Stimulated activated CD4-positive, alpha-beta T cell treated with anti-CD3 and anti-CD28 coated beads, Interleukin-4, amount 100 ng/mL, for 4 hours (primary cell): ENCODE data around the gene ACTRT2.

Experiments
- DNase-seq, 2 experiments: peaks; one replicate each; pipeline ENCODE4 v3.0.0-alpha.2; 2020

ACTRT2 gene

DNA sequence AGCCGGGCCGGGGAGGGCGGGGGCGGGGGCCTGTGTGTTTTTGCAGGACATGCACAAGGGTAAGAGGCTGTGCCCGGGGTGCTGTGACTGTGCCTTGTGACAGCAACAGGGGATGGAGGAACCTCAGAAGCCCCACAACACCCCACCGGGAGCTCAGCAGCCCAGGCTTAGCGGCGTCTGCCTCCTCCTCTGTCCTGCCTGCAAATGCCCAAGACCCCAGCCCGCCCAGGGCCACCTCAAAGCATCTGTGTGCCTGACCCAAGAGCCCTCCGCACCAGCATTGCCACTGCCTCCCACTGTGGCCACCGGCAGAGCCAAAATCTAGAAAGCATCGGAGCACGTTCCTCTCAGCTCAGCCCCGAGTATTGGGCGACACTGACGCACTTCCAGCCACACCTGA lies 2.7 kb upstream of the ACTRT2 start:
- DNase-seq, result no peak

DNA sequence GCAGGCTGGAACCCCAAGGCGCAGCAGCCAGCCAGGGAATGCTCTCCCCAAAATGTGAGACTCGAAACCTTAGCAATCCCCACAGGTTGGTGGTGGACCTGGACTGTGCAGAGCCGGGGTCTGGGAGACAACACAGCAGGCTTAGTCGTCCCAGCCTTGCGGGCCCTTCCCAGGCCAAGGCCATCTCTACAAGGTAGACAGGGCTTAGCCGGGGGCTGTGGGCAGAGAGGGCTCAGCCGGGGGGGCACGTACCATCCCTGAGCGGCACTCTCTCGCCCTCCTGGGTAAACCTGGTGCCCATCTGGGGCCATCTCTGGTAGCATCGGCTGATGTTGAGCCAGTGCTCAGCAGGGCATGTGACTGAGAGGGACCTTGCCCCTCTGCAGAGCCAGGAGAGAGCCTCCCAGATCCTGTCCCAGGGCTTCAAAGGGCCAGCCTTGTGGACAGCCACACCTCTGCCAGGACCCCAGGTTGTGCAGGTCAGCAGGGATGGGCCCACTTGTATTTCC lies 2.2 kb upstream of the ACTRT2 start:
- no peak for DNase-seq

DNA sequence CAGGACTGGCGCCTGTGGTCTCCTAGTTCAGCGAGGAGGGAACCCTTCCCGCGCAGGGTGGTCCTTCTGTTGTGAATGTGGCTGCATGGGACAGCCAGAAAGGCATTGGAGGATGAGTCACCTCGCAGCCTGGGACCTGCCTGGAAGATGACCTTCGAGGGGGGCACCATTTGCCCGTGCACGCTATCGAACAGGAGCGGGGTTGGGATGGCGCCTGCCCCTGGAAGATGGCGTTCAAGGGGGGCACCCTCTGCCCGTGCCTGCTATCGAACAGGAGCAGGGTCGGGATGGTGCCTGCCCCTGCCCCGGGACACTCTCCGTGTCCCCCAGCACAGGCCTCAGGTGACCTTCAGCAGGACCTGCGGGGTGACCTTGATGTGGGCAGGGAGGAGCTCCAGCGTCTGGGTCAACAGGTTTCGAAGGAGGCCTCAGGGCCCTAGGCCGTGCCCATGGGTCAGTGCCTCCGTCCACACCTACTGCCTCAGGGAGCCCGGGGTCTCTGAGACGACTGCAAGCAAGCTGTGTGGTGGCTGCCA lies 1.7 kb upstream of the ACTRT2 start:
- no peak for DNase-seq

DNA sequence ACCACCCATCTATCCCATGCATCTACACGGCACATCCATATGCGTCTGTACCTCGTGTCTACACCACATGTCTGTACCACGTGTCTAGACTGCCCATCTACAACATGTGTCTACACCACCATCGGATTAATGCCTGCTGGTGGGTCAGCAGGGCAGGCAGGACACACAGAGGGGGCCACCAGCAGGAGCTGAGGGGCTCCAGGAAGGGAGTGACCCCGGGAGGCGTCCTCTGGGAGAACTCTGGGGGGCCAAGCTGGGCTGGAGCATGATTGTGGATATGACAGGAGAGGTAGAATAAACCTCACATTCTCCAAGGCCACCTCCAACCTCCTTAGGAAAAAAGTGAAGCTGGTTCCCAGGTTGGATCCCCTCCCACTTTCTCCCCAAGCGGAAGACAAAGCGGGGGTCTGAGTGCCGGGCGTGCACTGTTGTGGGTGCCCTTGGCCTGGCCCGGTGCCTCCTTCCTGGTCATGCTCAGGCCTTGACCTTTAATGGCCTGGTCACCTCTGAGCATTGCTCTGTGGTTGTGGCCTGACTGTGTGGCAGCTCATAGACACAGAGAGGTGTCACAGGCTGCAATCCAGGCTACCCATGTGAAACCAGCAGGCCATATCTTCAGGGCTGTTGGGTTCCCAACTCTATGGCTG lies 881 bp upstream of the ACTRT2 start:
- no peak for DNase-seq

DNA sequence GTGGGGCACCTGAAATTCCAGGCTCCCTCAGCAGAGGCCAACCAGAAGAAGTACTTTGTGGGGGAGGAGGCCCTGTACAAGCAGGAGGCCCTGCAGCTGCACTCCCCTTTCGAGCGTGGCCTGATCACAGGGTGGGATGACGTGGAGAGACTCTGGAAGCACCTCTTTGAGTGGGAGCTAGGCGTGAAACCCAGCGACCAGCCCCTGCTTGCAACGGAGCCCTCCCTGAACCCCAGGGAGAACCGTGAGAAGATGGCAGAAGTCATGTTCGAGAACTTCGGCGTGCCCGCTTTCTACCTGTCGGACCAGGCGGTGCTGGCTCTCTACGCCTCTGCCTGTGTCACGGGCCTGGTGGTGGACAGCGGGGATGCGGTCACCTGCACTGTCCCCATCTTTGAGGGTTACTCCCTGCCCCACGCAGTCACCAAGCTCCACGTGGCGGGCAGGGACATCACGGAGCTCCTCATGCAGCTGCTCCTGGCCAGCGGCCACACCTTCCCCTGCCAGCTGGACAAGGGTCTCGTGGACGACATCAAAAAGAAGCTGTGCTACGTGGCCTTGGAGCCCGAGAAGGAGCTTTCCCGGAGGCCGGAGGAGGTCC lies 634 bp downstream of the ACTRT2 start:
- DNase-seq, result no peak

DNA sequence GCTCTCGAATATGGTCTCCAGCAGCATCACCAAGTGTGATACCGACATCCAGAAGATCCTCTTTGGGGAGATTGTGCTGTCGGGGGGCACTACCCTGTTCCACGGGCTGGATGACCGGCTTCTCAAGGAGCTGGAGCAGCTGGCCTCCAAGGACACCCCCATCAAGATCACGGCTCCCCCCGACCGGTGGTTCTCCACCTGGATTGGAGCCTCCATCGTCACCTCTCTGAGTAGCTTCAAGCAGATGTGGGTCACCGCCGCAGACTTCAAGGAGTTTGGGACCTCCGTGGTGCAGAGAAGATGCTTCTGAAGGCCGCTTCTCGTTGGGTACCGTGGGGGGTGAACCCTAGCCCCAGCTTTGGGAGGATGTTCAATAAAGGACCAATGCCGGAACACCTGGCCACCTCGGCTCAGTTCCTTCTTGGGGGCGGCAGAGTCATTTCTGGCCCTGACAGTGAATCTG lies 1.3 kb downstream of the ACTRT2 start:
- no peak for DNase-seq

DNA sequence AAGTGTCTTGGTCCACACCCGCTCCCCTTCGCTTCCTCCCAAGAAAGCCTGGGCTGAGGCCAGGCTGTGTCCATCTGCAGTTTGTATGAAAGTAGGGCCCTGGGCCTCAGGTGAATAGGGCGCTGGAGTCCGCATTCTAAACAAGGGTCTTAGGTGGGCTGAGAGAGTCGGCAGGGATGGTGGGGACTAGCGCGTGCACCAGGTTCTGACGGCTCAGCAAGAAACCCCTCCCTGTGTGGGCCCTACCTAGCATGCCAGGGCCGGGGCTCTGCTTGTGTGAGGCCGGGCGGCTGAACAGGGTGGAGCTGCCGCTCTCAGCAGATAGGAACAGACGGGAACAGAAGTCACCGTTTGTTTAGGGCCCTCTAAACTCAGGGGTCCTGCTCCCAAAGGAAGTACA lies 1.7 kb downstream of the ACTRT2 start:
- no peak for DNase-seq

DNA sequence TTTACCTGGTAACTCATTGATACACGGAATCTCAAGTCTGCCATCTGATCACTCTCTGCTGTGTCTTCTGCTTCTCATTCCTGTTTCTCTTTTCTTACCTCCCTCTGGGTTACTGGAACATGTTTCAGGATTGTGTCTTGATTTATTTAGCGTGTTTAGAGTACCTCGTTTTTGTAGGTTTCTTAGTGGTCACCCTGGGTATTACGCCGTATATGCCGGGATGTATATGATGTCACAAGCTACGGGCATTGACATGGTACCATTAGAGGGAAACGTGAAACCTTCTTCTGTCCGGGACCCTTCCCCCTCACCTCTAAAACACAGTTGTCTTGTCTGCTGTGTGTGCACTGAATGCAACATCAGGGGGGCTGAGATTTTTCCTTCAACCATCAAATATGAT lies 2.8 kb downstream of the ACTRT2 start:
- no peak for DNase-seq

DNA sequence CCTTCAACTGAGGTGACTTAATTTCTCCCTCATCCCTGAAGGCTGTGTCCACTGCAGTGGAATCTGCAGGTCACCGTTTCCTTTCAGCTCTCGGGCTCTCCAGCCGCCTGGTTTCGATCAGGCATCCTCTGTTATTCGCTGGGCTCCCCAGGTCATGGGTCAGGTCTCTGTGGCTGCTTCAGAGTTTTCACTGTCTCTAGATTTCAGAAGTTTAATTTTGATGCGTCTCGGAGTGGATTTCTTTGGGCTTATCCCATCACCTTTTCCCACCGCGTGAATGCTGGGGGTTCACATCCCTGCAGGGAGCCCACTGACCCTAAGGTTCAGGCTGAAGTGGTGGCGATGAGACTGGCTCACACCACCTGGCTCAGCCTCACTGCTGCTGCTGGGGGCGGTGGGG lies 3.3 kb downstream of the ACTRT2 start:
- no peak for DNase-seq

DNA sequence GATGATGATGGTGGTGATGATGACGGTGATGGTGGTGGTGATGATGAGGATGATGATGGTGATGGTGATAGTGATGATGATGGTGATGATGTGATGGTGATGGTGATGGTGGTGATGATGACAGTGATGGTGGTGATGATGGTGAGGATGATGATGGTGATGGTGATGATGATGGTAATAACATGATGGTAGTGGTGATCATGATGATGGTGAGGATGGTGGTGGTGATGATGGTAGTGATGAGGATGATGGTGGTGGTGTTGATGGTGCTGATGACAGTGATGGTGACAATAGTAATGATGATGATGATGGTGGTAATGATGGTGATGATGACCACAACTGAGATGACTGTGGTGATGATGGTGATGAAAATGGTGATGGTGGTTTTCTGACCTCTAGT lies 4.9 kb downstream of the ACTRT2 start:
- no peak for DNase-seq

DNA sequence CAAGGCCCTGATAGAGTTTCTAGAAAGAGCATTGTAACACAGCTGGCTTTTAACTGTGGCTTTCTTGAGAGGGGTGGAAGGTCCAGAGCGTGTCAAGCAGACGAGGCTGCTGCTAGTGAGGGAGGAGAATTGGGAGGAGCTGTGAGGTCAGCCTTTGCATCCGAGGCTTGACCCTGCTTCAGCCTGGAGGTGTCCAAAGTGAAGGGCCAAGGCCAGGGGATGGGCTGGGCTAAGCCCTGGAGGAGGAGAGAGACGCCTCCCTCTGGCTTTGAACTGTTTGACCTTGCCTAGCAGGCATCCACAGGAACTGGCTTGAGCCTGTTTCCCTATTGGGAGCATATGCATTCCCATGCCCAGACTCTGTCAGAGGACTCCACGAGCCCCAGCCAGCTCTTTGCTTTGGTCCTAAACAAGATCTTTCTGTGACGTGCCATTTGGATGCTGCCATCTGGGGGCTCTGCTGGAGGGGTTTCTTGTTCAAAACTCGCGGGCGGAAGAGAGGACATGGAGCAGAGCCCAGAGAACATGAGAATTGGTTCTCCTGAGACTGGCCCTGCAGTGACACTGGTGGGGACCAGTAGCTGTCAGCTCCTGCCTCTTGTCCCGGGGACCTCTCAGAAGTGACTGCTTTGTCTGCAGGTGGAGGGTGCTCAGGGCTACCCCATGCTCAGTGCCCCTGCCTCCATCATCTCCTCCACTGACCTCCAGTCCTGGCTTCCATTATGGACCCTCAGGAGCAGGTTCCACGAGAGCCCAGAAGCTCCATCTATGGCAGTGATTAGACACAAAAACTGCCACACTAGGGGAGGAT lies 5.5 kb downstream of the ACTRT2 start:
- no peak for DNase-seq

DNA sequence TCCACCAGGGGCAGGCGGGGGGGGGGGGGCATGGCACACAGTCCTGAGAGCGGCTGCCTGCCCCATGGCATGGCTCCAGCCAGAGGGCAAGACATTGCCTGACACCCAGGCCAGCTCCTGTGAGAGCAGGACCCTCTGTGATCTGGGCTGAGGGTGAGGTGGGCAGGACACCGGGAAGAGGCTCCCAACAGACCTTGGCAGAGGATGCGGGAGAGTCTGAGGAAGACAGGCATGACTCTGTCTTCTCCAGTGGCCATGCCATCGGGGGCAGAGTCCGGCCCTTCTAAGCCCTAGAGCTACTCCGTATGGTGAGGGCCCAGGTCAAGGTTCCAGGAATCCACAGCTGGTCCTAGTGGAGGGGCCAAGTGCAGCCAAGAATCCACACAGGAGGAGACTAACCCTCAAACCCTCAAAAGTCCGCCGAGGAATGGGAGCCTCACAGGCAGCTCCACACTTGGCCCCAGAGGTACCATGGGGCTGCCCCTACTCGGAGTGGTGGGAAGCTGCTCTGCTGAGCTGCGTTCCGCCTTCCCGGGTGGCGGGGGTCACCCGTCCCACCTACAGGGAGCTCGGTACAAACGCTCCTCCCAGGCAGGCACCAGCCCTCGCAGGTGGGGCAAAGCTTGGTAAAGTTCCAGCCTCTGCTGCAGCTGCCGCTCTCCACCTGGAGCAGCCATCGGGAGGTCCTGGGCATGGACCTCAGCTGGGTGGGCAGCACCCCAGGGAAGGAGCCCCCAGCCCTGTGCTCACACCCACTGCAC lies 6.5 kb downstream of the ACTRT2 start:
- DNase-seq, result no peak

DNA sequence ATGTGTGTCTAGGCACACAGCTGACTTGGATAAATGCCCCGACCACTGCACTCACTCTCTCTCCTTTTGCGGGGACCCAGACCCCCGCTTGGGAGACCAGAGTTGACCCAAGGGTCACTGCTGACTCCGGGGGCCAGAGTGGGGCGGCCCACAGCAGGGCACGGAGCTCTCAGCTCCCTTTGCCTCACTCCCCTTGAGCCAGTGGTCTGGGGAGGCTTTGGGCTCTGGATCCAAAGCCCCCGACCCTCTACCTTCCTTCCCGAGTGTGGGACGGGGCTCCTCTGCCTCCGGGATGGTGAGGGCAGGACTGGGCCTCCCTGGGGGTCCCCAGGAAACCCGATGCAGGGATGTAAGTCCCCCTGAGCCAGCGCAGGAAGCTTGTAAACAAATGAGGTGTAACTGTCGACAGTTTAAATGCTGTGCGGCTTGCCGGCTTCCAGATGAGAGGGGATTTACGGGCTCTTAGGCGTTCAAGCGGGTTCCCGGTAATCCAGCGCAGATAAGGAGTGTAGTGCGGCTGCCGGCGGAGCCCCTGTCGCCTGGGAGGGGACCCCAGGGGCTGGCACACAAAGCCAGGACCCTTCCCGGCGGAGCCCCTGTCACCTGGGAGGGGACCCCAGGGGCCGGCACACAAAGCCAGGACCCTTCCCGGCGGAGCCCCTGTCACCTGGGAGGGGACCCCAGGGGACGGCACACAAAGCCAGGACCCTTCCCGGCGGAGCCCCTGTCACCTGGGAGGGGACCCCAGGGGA lies 7.4 kb downstream of the ACTRT2 start:
- DNase-seq, result no peak

DNA sequence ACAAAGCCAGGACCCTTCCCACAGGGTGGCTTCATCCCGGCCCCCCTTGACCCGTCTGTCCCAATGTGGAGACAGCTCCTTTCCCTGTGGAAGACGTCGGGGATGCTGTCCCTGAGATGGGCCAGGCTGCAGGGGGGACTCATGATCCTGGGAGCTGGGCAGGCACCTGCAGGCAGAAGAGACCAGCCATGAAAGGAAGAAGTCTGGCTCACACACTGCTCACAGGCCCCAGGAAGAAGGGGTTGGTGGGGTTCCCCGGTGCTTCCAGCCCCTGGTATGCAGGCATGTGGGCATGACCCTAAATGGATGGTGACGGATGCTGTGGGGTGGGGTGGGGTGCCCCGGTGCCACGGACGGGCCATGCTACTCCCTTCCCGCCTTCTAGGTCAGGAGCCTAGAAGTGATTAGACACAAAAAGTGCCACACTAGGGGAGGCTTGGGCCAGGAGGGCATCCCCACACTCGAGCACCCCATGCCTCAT lies 8.3 kb downstream of the ACTRT2 start:
- DNase-seq, result no peak

DNA sequence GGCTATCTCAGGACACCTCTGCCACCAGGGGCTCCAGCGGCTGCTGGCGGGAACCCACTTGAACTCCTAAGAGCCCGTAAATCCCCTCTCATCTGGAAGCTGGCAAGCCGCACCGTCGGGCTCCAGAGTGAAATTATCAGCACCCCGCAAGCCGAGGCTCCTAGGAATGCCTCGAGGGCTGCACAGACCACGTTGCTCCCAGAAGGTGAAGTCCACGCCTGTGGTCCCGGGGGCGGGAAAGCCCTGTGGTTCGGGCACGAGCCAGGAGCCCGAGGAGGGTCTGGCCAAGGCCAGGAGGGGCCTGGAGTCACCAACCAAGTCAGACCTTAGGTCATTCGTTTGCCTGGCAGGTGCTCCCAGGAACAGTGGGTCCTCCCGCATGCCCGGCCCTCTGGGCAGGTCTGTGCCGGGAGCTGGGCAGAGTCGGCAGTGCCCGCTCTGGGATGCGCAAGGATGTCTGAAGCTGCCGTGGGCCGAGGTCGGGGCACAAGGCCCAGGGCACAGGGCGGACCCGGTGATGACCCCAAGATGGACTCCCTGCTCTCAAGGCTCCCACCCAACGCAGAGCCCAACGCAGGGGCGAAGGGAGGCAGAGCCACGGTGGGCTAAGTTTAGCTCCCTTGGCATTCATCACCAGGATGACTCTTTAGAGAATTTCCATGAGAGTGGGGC lies 8.9 kb downstream of the ACTRT2 start:
- DNase-seq, result no peak

DNA sequence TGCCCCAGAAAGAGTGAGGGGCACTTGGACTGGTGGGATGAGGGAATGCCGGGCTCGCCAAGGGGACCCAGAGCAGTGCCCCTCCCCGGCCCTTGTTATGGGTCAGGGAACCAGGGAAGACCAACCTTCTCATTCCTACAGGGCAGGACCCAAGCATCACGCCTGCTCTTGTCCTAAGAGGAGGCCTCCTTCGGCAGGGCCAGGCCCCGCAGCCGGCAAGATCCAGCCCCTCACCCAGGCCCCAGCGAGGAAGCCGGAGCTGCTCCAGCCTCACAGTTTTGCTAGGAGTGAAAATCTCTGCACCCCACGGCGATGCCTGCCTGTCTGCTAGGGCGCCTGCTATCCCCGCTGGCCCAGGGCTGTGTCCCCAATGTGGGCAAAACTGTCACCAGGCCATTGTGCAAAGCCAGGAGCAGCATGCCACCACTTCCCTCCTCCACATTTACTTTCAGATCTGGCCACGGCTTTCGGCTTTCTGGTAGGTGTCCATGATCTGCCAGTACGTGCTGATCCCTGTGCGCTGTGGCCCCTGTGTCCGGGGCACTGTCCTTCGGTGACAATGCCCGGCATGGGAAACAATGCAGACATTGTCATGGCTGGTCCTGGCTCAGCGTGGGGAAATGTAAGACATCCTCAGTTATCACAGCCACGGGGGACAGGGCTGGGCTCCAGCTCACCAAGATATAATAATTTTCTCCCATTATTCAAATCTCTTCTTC lies 9.6 kb downstream of the ACTRT2 start:
- no peak for DNase-seq

DNA sequence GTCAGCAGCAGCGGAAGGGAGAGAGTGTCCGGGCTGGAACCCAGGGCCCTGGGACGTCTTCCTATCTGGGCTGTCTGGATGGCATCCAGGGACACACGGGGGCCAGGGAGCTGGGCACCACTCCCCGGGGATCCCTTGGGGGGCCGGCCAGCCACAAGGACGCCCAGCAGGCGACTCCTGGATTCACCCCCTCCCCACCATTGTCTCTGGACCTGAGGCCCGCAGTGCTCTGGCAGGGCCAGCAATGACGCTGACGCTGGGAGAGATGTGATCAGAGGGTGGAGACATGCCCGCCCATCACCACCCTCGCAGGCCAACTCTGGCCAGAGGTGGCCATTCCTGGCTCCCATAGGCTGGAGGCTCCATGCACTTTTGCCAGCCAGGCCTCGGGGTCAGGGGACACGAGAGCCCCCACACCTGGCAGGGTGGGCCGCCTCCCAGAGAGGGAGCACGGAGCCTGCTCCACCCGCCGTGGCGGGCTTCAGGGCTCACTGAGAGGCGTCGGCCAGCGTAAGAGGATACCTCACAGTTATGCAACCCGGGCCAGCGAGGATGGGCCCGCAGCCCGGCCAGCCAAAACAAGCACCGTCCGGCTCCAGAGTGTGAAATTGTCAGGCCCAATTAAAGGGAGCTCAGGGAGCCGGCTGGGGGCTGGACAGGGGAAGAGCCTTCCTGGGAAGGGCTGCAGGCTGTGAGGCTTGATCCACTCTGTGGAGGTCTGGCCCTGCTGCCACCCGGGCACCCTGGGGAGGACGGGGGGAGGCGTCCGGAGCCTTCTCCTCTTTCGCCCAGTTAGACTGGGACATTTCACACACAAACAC lies 10.3 kb downstream of the ACTRT2 start:
- no peak for DNase-seq

DNA sequence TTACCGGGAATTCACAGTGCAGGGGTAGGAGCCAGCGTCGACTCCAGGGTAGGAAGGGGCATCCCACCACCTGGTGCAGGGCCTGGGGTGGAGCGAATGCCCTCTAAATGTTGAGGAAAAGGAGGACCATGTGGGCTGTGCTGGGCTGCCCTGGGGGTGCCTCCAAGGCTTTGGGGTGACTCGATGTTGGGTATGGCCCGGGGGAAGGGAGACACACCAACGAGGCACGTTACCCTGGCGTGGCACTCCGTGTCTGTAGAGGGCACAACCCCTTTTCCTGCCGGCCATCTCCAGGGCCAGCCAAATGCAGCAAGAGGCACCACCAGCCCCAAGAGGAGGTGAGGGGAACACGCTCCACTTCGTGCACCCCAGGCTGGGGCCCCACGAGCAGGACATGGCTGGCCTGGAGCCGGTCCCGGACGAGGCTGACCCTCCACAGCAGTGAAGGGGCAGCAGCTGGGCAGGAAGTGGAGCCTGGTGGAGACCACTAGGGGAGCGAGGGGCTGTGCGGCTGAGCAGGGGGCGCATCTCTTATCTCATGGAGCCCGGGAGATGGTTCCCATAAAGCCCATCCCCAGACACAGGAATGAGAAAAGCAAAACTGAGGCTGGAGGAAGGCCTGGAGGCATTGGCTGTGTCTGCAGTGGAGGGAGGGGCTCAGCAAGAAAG lies 11.2 kb downstream of the ACTRT2 start:
- no peak for DNase-seq
